ENCODE results near the gene DIPK1B. TPM values are rescaled to one million over a fixed set of nuclear protein-coding genes. Genes with fewer than 3 reads are reported as not detected.

DIPK1B gene
- total RNA-seq, 1 experiment from 2014 or later, result 45.4 TPM

GRCh38 chr9:136713550-136713949 lies 1.2 kb downstream of the DIPK1B start:
- POLR2A ChIA-PET, result interaction anchor here (0.5 to 1.0 kb wide), 3 partner anchors 10 to 62 kb away, joined by 3 to 4 read pairs (median 3); no protein-coding TSS in a partner anchor
- TF ChIP-seq ZNF532 (CRISPR knock-in tag; IDR thresholded peaks at IDR 0.05; ENCODE audit: borderline replicate concordance) (no peak), AR (CRISPR knock-in tag; IDR thresholded peaks at IDR 0.05) (no peak), ZNF263 (CRISPR knock-in tag; IDR thresholded peaks at IDR 0.05; ENCODE audit: low read depth) (no peak), MAX (CRISPR knock-in tag; IDR thresholded peaks at IDR 0.05) (0 out of 2 replicates have a peak, but pooled peaks have one; percentile 10), ZBTB43 (CRISPR knock-in tag; IDR thresholded peaks at IDR 0.05) (no peak), SOX15 (CRISPR knock-in tag; IDR thresholded peaks at IDR 0.05) (no peak), USF1 (CRISPR knock-in tag; IDR thresholded peaks at IDR 0.05) (no peak), TEAD1 (CRISPR knock-in tag; IDR thresholded peaks at IDR 0.05) (no peak), ETV6 (CRISPR knock-in tag; IDR thresholded peaks at IDR 0.05) (0 out of 2 replicates have a peak, but pooled peaks have one; percentile 31), FOXP1 (CRISPR knock-in tag; IDR thresholded peaks at IDR 0.05; ENCODE audit: borderline replicate concordance) (0 out of 2 replicates have a peak, but pooled peaks have one; percentile 44), E2F4 (CRISPR knock-in tag; IDR thresholded peaks at IDR 0.05; ENCODE audit: borderline replicate concordance, low read depth) (no peak)
- peaks cover 4% of the 10 kb centered on the region for H3K4me1 Mint-ChIP-seq
- H3K9me3 Mint-ChIP-seq, result no peaks in the 10 kb centered on the region
- peaks cover 15% of the 10 kb centered on the region for H3K27me3 Mint-ChIP-seq (ENCODE audit: low read depth)
- no peaks in the 10 kb centered on the region for H3K36me3 Mint-ChIP-seq
- CTCF ChIA-PET, result interaction anchor here (0.7 to 2.2 kb wide), 9 partner anchors 9 to 228 kb away, joined by 3 to 12 read pairs (median 4); partner anchors contain the start of gene LCN8
- H3K4me3 Mint-ChIP-seq, result peak overlapping the region; percentile 69
- DNase-seq (ENCODE audit: low spot score) (no peak), ATAC-seq (no peak)
- no peak overlapping the region for H3K27ac Mint-ChIP-seq

- ChIA-PET CTCF (interaction anchor here (0.6 to 2.1 kb wide), 6 partner anchors 8 to 229 kb away, joined by 3 to 12 read pairs (median 5); no protein-coding TSS in a partner anchor), POLR2A (interaction anchor here (0.7 to 1.0 kb wide), 3 partner anchors 9 to 62 kb away, joined by 3 to 4 read pairs (median 4); no protein-coding TSS in a partner anchor)
- Mint-ChIP-seq H3K36me3 (no peaks in the 10 kb centered on the region), H3K4me1 (peaks cover 4% of the 10 kb centered on the region), H3K9me3 (no peaks in the 10 kb centered on the region), H3K27ac (no peak overlapping the region; the same call in 1 of the 2 replicates), H3K4me3 (peak overlapping the region; percentile 69), H3K27me3 (ENCODE audit: low read depth) (peaks cover 15% of the 10 kb centered on the region)
- ATAC-seq (no peak), DNase-seq (ENCODE audit: low spot score) (no peak)
- no peak for TF ChIP-seq USF2 (CRISPR knock-in tag; IDR thresholded peaks at IDR 0.05)
- TF ChIP-seq ZNF121 (CRISPR knock-in tag; IDR thresholded peaks at IDR 0.05), result peak; percentile 85
Observed at GRCh38 chr9:136714096-136714892, 1.9 kb downstream of the DIPK1B start.
